HEK293T (cell line): ENCODE results near the gene LYPD6B.

Source experiments
- BHLHE40 ChIP-seq: fragments of 450-650 bp; IDR thresholded peaks from 2 replicates; pipeline ENCODE4 v1.6.1; 2016; ENCODE audit warnings: mild to moderate bottlenecking, moderate library complexity, borderline replicate concordance
- CTBP1 ChIP-seq: fragments of 450-650 bp; IDR thresholded peaks from 2 replicates; pipeline ENCODE4 v1.6.1; 2016; ENCODE audit warnings: borderline replicate concordance
- FOXA1 ChIP-seq: fragments of 450-650 bp; IDR thresholded peaks from 2 replicates; pipeline ENCODE4 v1.6.1; 2016; ENCODE audit warnings: mild to moderate bottlenecking
- FOXK2 ChIP-seq: fragments of 450-650 bp; IDR thresholded peaks from 2 replicates; pipeline ENCODE4 v1.6.1; 2016; ENCODE audit warnings: mild to moderate bottlenecking
- HDGF ChIP-seq: fragments of 450-650 bp; IDR thresholded peaks from 2 replicates; pipeline ENCODE4 v1.6.1; 2017; ENCODE audit warnings: antibody characterized with exemption, borderline replicate concordance
- L3MBTL2 ChIP-seq: fragments of 450-650 bp; conservative IDR thresholded peaks from 2 replicates; pipeline ENCODE4 v1.6.1; 2016; ENCODE audit warnings: mild to moderate bottlenecking
- NFRKB ChIP-seq: fragments of 450-650 bp; IDR thresholded peaks from 2 replicates; pipeline ENCODE4 v1.6.1; 2016; ENCODE audit warnings: mild to moderate bottlenecking, moderate library complexity
- PKNOX1 ChIP-seq: fragments of 450-650 bp; IDR thresholded peaks from 2 replicates; pipeline ENCODE4 v1.6.1; 2016
- SP1 ChIP-seq: fragments of 450-650 bp; IDR thresholded peaks from 2 replicates; pipeline ENCODE4 v1.6.1; 2017
- SUZ12 ChIP-seq: fragments of 450-650 bp; IDR thresholded peaks from 2 replicates; pipeline ENCODE4 v1.6.1; 2016; ENCODE audit warnings: mild to moderate bottlenecking

- TF ChIP-seq L3MBTL2: no peak
- TF ChIP-seq NFRKB: no peak
- no peak for TF ChIP-seq PKNOX1
- no peak for TF ChIP-seq SP1
- no peak for TF ChIP-seq FOXK2
- TF ChIP-seq HDGF: no peak
- TF ChIP-seq BHLHE40: no peak
- no peak for TF ChIP-seq CTBP1
- TF ChIP-seq SUZ12: no peak
- TF ChIP-seq FOXA1: no peak
Measured at GRCh38 chr2:149049142-149049541, 10.6 kb downstream of the LYPD6B start.
